ENCODE measurements around the gene NFX1.
"Not testable (repeated sequence)": the region's sequence is repeated elsewhere in the genome, so short reads cannot be mapped to it uniquely, and the experiment has no call there.

The NFX1 gene

DNA sequence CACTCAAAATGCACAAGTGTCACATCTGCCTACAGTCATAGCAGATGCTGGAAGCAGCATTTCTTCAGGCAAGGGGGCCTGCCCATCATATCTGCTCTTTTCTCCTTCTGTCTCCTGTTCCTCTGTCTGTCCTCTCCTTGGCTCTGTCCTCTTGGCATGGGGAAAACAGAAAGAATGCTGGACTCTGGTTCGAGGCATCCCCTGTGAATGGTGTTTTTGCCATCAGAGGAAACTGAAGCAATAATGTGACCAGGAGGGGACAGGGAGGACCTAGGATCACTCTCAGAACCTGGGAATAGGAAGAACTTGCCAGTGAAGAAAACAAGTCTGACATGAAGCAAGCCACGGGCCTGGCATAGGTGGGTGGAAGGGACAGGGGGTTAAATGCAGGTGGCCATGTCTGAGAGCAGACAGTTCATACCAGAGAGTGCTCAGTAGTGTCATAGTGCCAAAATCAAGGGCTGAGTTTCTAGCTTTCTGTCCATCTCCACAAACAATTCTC, 76.7 kb downstream of the NFX1 start:
- no peak for DNase-seq

- DNase-seq = no peak
Measured at GRCh38 chr9:33372900-33373299, 82.6 kb downstream of the NFX1 start.

- no peak for DNase-seq
Measured at GRCh38 chr9:33374190-33374589, 83.9 kb downstream of the NFX1 start.

DNA sequence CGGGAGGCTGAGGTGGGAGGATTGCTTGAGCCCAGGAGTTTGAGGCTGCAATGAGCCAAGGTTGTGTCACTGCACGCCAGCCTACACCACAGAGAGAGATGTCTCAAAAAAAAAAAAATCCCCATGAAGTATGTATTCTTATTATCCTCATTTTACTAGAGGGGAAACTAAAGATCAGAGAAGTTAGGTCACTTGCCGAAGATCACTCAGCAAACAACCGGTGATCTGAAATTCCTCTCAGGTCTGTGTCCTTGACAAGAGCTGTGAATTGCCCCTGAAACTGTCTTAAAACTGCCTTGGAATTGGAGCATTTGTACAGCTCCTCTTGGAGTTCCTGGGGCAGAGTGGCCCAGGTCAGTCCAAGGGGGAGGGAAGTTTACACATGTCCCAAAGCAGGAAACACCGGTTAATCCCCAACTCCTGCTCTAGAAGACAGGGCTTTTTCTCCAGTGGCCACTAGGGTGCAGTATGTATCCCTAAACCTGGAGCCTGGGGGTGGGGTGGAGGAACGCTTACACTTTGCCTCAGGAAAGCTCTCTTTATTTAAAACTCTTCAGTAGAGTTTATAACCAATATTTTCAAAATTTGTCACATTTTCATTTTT, 84.4 kb downstream of the NFX1 start:
- peak; percentile 43 to 59 for DNase-seq

DNA sequence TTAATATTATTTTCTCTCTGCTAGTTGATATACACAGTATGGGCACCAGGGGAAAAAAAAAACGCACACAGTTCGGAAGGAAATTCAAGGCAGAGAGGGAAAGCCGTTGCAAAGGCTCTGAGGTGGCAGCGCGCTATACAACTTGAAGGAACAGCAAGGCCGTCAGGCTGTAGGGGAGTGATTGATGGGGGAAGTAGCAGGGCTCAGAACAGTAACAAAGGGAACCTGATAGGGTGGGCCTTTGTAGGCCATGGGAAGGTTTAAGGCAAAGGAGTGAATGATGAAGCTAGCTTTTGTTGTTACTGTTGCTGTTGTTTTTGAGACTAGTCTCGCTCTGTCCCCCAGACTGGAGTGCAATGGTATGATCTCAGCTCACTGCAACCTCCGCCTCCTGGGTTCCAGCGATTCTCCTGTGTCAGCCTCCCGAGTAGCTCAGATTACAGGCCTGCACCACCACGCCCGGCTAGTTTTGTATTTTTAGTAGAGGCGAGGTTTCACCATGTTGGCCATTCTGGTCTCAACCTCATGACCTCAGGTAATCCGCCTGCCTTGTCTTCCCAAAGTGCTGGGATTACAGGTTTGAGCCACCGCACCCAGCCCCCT, 85.0 kb downstream of the NFX1 start:
- no peak for DNase-seq

GRCh38 chr9:33375841-33376321, 85.6 kb downstream of the NFX1 start:
- no peak for DNase-seq

- no peak for DNase-seq
Measured at GRCh38 chr9:33377089-33377715, 86.9 kb downstream of the NFX1 start.

GRCh38 chr9:33378121-33378795, 87.9 kb downstream of the NFX1 start:
- DNase-seq = no peak

DNA sequence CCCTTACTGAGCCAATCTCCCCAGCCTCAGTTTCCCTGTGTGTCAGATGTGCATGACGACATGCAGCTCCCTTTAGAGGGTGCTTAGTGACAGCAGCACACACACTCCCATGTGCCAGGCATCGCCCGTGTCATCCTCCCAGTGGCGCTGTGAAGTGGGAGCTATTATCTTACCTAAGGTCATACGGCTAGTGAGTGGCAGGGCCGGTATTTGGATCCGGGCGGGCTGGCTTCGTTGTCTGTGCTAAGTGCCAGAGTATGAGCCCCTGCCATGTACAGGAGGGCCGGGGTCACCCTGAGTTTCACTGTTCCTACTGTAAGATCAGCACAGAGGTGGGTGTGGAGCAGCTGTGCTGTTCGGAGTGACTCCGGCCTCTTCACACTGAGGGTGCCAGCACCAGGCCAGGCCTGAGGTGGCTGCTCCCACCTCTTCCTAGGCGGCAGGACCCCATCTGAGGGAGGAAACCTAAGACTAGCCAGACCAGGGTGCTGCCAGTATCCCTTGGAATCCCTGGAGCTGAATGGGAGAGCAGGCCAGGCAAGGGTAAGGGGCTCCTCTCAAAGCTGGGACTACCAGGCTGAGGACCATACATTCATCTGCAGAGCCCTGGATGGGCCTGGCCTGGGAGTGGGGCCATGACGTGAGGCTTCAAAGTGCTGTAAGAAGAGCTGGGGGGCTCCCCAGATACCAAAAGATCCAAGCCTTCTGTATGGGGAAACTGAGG, 89.5 kb downstream of the NFX1 start:
- no peak for DNase-seq

- DNase-seq = no peak
Measured at GRCh38 chr9:33380390-33381094, 90.2 kb downstream of the NFX1 start.

- no peak for DNase-seq
Measured at GRCh38 chr9:33381231-33381791, 91.0 kb downstream of the NFX1 start.

DNA sequence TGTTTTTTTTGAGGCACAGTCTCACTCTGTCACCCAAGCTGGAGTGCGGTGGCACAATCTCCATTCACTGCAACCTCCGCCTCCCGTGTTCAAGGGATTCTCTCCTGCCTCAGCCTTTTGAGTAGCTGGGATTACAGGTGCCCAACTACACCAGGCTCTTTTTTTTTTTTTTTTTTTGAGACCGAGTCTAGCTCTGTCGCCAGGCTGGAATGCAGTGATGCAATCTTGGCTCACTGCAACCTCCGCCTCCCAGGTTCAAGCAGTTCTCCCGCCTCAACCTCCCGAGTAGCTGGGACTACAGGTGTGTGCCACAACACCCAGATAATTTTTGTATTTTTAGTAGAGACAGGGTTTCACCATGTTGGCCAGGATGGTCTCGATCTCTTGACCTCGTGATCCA, 92.1 kb downstream of the NFX1 start:
- DNase-seq = not testable (repeated sequence)

- DNase-seq = not testable (repeated sequence)
Measured at GRCh38 chr9:33383396-33383795, 93.1 kb downstream of the NFX1 start.

- not testable (repeated sequence) for DNase-seq
Measured at GRCh38 chr9:33385536-33385935, 95.2 kb downstream of the NFX1 start.

DNA sequence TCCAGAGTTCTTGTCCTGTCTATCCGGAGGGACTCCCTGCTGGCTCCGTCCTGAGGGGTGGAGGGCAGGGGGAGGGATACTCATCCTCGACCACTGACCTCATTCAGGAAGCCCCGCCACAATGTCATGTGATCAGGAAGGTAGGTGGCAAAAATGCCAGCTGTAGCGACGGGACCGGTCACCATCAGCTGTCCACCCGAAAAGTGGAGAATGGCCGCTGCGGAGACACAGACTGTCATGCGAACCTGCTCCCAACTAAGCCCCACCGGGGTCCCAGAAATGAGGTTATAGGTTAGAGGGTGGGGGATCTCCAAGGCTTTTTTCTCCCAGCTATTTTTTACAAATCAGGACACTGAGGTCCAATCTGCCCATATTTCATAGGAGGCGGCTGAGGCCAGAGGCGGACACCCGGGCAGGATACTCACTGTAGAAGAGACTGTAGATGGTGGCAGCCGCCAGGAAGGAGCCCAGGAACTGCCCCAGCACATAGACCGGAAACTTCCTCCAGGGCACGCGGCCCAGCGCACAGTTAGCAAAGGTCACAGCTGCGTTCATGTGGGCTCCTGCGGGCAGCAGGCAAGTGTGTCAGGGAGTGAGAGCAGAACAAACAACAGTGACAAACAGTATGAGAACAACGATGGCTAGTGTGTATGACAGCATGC, 95.8 kb downstream of the NFX1 start:
- not testable (repeated sequence) for DNase-seq

DNA sequence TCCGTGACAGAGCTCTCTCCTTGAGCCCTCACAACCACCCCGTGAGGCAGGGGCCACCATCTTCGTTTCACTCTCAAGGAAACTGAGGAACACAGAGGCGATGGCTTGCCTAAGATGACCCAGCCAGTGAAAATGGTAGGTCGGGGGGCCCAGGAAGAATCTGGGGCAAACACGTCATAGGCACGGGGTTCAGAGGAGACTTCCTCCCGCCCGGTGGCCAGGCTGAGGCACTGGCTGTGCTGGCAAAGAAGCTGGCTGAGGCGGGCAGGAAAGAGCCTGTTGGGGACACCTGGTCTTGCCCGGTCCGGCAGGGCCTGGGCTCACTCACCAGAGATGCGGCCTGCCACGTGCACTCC, 96.3 kb downstream of the NFX1 start:
- DNase-seq = not testable (repeated sequence)

GRCh38 chr9:33386998-33387397, 96.7 kb downstream of the NFX1 start:
- not testable (repeated sequence) for DNase-seq

- DNase-seq = no peak
Measured at GRCh38 chr9:33388110-33388994, 98.0 kb downstream of the NFX1 start.

GRCh38 chr9:33391111-33391771, 100.9 kb downstream of the NFX1 start:
- DNase-seq = not testable (repeated sequence)

GRCh38 chr9:33392591-33393021, 102.3 kb downstream of the NFX1 start:
- DNase-seq = not testable (repeated sequence)
